Measurements from ENCODE around the gene HSDL2.

Gene HSDL2

DNA sequence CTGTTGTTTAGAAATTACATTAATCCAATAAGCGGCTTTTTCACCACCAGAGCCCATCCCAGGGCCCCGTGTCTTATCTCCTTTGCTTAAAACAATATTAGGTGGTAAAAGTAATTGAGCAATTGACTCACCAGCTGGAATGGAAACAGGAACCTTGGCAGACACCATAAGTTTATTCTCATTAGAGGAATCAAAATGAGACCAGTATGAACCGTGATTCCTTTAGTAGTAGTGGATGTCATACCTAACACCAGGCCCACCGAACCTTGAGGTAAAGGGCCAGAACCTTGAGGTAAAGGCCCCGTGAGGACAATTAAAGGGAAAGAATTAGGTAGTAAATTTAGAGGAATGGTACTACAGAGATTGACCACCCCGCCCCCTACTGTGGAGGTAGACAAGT, 16.5 kb downstream of the HSDL2 start:
- Histone ChIP-seq H3K27ac (peak overlapping the region; percentile 20), H3K4me3 (ENCODE audit: low read depth in 1 of 2, low read length in 1 of 2) (no peak overlapping the region), H3K9me3 (no peaks in the 10 kb centered on the region), H3K4me1 (ENCODE audit: control insufficient read depth in 1 of 2, insufficient read depth in 1 of 2, low read depth in 1 of 2, low read length in 1 of 2) (peaks cover 0 to 2% of the 10 kb centered on the region in 2 experiments), H3K36me3 (peaks cover 9% of the 10 kb centered on the region), H3K27me3 (no peaks in the 10 kb centered on the region)
- no peak for TF ChIP-seq CTCF (IDR thresholded peaks at IDR 0.05)

DNA sequence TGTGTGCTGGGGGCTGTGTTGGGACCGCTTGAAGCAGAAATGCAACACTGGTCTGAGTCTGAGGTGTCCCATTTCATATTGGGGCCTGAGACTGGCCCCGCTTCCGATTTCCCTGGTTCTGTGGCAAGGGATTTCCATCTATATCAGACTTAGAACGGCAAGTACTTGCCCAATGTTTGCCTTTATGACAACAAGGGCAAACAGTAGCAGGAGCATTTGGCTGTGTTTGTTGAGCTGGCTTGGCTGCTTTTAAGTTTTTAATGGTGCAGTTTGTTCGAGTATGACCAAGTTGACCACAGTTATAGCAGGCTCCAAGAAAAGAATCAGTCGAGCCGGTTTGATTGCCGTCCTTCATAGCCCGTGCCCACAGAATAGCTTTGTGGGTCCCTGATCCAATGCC, 17.0 kb downstream of the HSDL2 start:
- peaks cover 0 to 2% of the 10 kb centered on the region in 2 experiments for H3K4me1 ChIP-seq (ENCODE audit: control insufficient read depth in 1 of 2, insufficient read depth in 1 of 2, low read depth in 1 of 2, low read length in 1 of 2)
- no peak overlapping the region for H3K4me3 ChIP-seq (ENCODE audit: low read depth in 1 of 2, low read length in 1 of 2)
- H3K27ac ChIP-seq: no peak overlapping the region
- H3K27me3 ChIP-seq: no peaks in the 10 kb centered on the region
- H3K9me3 ChIP-seq: no peaks in the 10 kb centered on the region
- H3K36me3 ChIP-seq: peaks cover 9% of the 10 kb centered on the region
- TF ChIP-seq CTCF (IDR thresholded peaks at IDR 0.05): no peak

GRCh38 chr9:112401175-112401815, 21.4 kb downstream of the HSDL2 start:
- Histone ChIP-seq H3K27ac (peak overlapping the region; percentile 20), H3K27me3 (no peaks in the 10 kb centered on the region), H3K4me1 (ENCODE audit: control insufficient read depth in 1 of 2, insufficient read depth in 1 of 2, low read depth in 1 of 2, low read length in 1 of 2) (no peaks in the 10 kb centered on the region), H3K4me3 (ENCODE audit: low read depth in 1 of 2, low read length in 1 of 2) (no peak overlapping the region), H3K36me3 (peaks cover 21% of the 10 kb centered on the region), H3K9me3 (no peaks in the 10 kb centered on the region)
- TF ChIP-seq CTCF (IDR thresholded peaks at IDR 0.05): no peak

DNA sequence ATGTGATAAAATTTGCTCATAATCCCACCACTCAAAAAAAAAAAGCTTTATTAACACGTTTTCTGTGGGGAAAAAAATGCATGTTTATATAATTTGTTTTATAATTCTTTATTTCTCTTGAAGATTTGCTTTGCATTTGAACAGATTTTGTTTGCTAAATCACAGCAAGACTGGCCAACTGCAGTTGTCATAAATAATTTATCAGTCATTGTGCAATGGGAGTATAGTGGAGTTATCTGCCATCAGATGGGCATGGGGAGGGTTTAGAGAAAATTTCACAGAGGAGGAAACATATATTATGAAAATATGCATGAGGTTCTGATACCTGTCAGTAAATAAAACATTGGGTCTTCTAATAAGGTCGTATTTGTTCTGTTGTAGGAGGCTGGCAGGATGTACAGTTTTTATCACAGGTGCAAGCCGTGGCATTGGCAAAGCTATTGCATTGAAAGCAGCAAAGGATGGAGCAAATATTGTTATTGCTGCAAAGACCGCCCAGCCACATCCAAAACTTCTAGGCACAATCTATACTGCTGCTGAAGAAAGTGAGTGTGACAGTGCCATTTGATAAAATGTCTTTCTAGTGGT, 23.8 kb downstream of the HSDL2 start:
- Histone ChIP-seq H3K27me3 (no peaks in the 10 kb centered on the region), H3K36me3 (peaks cover 12% of the 10 kb centered on the region), H3K27ac (no peak overlapping the region), H3K4me1 (ENCODE audit: control insufficient read depth in 1 of 2, insufficient read depth in 1 of 2, low read depth in 1 of 2, low read length in 1 of 2) (peaks cover 16 to 17% of the 10 kb centered on the region in 2 experiments), H3K4me3 (ENCODE audit: low read depth in 1 of 2, low read length in 1 of 2) (no peak overlapping the region), H3K9me3 (no peaks in the 10 kb centered on the region)
- TF ChIP-seq CTCF (IDR thresholded peaks at IDR 0.05): no peak

GRCh38 chr9:112404508-112404932, 24.6 kb downstream of the HSDL2 start:
- Histone ChIP-seq H3K36me3 (peaks cover 12% of the 10 kb centered on the region), H3K4me1 (ENCODE audit: control insufficient read depth in 1 of 2, insufficient read depth in 1 of 2, low read depth in 1 of 2, low read length in 1 of 2) (peaks cover 23 to 25% of the 10 kb centered on the region in 2 experiments), H3K9me3 (no peaks in the 10 kb centered on the region), H3K4me3 (ENCODE audit: low read depth in 1 of 2, low read length in 1 of 2) (no peak overlapping the region), H3K27ac (peak overlapping the region; percentile 18), H3K27me3 (no peaks in the 10 kb centered on the region)
- TF ChIP-seq CTCF (IDR thresholded peaks at IDR 0.05): no peak

Measured in neutrophil (primary cell).